Activated T-cell treated with anti-CD3 and anti-CD28 coated beads, Interleukin-2, amount 50 U/mL, for 24 hours (primary cell): ENCODE data around the gene CCNYL1.
"Not testable (repeated sequence)": the region's sequence is repeated elsewhere in the genome, so short reads cannot be mapped to it uniquely, and the experiment has no call there.

Source experiments
- DNase-seq: peaks from one replicate; pipeline ENCODE4 v3.0.0-alpha.2; 2020
- H3K27ac Mint-ChIP-seq: 2 replicates; pipeline ENCODE4 v1.8.0; 2020; ENCODE audit warnings: mild to moderate bottlenecking, mixed read lengths
- H3K27me3 Mint-ChIP-seq: 2 replicates; pipeline ENCODE4 v1.8.0; 2020; ENCODE audit warnings: mixed read lengths
- H3K36me3 Mint-ChIP-seq: 2 replicates; pipeline ENCODE4 v1.8.0; 2020; ENCODE audit warnings: low read depth, mixed read lengths
- H3K4me1 Mint-ChIP-seq: 2 replicates; pipeline ENCODE4 v1.8.0; 2020; ENCODE audit warnings: low read depth, mixed read lengths
- H3K4me3 Mint-ChIP-seq: 2 replicates; pipeline ENCODE4 v1.8.0; 2020; ENCODE audit warnings: mild to moderate bottlenecking, moderate library complexity, mixed read lengths
- H3K9me3 Mint-ChIP-seq: 2 replicates; pipeline ENCODE4 v1.8.0; 2020; ENCODE audit warnings: mixed read lengths

CCNYL1 gene

DNA sequence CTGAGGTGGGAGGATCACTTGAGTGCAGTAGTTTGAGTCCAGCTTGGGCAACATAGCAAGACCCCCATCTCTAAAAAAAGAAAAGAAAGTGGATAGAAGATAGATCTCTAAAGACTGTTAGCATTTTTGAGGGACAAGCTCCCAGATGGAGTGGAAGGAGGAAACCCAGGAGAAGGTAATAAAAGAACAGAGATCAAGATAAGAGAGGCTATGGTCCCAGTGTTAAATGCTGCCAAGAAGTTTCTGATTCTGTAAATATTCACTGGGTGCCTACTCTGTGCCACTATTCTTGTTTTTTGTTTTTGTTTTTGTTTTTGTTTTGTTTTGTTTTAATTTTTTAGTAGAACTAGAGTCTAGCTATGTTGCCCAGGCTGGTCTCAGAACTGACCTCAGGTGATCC is 32.1 kb downstream of the CCNYL1 start:
- H3K27me3 Mint-ChIP-seq = no peaks in the 10 kb centered on the region

DNA sequence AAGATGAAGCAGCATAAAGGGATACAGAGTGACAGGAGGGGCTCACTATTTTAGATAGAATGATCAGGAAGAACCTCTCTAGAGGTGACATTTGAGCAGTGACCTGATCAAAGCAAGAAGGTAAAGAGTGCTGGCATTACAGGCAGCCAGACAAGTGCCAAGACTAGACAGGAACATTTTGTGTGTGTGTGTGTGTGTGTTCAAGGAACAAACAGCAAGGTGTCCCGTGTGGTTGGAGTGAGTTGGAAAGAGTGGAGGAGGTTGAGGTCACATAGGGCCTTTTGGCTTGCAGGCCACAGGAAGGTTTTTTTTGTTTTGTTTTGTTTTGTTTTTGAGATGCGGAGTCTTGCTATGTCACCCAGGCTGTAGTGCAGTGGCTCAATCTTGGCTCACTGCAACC is 32.6 kb downstream of the CCNYL1 start:
- peaks cover 25% of the 10 kb centered on the region for H3K36me3 Mint-ChIP-seq
- no peaks in the 10 kb centered on the region for H3K9me3 Mint-ChIP-seq
- DNase-seq = no peak
- H3K27ac Mint-ChIP-seq = no peak overlapping the region
- H3K27me3 Mint-ChIP-seq = no peaks in the 10 kb centered on the region
- H3K4me3 Mint-ChIP-seq = no peak overlapping the region
- no peaks in the 10 kb centered on the region for H3K4me1 Mint-ChIP-seq

More for the DNA sequence above, 32.1 kb downstream of the CCNYL1 start:
- no peak for DNase-seq
- Mint-ChIP-seq H3K9me3 (no peaks in the 10 kb centered on the region), H3K36me3 (peaks cover 26% of the 10 kb centered on the region), H3K4me3 (no peak overlapping the region), H3K27ac (no peak overlapping the region), H3K4me1 (no peaks in the 10 kb centered on the region)

DNA sequence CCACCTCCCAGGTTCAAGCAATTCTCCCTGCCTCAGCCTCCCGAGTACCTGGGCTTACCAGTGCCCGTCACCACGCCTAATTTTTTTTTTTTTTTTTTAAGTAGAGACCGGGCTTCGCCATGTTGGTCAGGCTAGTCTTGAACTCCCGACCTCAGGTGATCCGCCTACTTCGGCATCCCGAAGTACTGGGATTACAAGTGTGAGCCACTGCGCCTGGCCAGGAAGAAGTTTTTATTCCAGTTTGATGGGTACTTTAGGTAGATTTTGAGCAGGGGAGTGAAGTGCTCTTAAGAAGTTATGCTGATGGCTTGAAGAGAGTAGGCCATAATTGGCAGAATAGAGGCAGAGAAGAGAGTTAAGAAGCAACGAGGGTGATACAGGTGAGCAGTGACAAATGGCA is 33.0 kb downstream of the CCNYL1 start:
- no peaks in the 10 kb centered on the region for H3K9me3 Mint-ChIP-seq
- peaks cover 25% of the 10 kb centered on the region for H3K36me3 Mint-ChIP-seq
- no peaks in the 10 kb centered on the region for H3K27me3 Mint-ChIP-seq
- H3K27ac Mint-ChIP-seq = no peak overlapping the region
- no peak for DNase-seq
- H3K4me3 Mint-ChIP-seq = no peak overlapping the region
- H3K4me1 Mint-ChIP-seq = no peaks in the 10 kb centered on the region

DNA sequence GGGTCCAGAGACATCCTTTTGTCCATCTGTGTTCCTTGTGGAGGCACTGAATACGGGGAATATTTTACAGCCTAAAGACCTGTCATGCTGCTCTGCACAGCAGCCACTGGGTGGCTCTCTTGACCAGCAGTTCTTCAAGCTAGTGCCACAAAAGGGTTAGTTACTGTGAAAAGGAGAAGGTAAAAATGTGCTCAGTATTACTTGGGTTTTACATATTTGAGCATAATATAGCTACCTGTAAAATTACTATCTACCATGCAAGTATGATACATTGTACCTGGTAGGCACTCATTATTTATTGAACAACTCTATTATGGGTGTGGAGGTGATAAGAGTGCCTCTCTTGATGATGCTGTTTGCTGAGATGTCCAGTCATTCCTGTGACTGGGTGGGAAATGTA is 34.7 kb downstream of the CCNYL1 start:
- H3K9me3 Mint-ChIP-seq = no peaks in the 10 kb centered on the region
- DNase-seq = no peak
- H3K27me3 Mint-ChIP-seq = no peaks in the 10 kb centered on the region
- H3K4me3 Mint-ChIP-seq = no peak overlapping the region
- H3K36me3 Mint-ChIP-seq = peaks cover 27% of the 10 kb centered on the region
- H3K4me1 Mint-ChIP-seq = no peaks in the 10 kb centered on the region
- H3K27ac Mint-ChIP-seq = no peak overlapping the region

DNA sequence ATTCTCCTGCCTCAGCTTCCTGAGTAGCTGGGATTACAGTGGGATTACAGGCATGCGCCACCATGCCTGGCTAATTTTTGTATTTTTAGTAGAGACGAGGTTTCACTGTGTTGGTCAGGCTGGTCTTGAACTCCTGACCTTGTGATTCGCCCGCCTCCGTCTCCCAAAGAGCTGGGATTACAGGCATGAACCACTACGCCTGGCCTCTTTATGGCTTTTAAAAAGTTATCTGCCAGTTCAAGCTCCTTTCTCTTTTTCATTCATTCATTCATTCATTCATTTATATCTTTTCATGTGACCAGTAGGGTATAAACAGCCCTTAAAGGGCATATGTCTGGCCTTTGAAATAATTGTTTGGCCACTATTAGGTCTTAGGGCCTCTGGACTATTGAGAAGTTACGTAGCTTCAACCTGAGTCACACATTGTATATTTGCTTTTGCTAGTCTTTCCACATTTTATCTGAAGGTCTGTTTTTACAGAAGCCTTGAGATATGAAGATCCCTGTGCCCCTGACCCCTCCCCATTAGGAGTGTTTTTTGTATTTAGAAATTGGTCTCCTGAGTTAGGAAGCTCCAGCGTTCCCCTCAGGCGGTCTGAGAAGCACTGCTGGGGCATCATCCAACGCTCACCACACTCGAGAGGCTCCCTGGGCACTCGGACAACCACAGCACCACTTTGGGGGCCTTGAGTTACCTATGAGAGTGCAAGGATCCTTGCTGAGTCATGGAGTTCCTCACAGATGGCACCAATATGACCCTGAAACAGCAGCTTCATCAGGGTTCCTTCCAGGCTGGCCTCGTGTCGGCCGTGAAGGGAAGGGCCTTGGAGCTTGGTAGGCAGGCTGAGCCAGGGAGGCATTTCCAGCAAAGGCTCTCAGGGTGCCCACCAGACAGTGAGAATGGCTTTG is 36.5 kb downstream of the CCNYL1 start:
- no peaks in the 10 kb centered on the region for H3K4me1 Mint-ChIP-seq
- no peak overlapping the region for H3K27ac Mint-ChIP-seq
- H3K4me3 Mint-ChIP-seq = no peak overlapping the region
- H3K9me3 Mint-ChIP-seq = no peaks in the 10 kb centered on the region
- DNase-seq = no peak
- peaks cover 25% of the 10 kb centered on the region for H3K36me3 Mint-ChIP-seq
- no peaks in the 10 kb centered on the region for H3K27me3 Mint-ChIP-seq

DNA sequence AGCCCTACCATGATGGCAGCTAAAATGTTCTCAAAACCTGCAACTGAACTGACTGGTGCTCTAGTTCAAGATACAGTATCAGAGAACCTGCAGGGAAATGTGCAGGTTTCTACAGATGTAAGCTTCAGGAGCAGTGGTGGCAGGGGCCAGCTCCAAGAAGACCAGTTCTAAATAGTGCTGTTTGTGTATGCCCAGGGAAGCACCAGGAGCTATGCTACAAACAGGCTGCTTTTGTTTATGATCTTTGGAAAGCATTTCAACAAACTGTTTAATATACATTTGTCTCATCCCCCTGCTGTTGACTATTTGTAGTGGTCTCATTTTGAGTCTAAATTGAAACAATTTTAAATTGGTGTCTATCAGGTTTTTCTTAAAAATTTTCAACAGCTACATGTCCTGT is 37.6 kb downstream of the CCNYL1 start:
- no peak overlapping the region for H3K27ac Mint-ChIP-seq
- no peaks in the 10 kb centered on the region for H3K9me3 Mint-ChIP-seq
- H3K4me3 Mint-ChIP-seq = no peak overlapping the region
- DNase-seq = no peak
- peaks cover 29% of the 10 kb centered on the region for H3K36me3 Mint-ChIP-seq
- no peaks in the 10 kb centered on the region for H3K27me3 Mint-ChIP-seq
- H3K4me1 Mint-ChIP-seq = no peaks in the 10 kb centered on the region

DNA sequence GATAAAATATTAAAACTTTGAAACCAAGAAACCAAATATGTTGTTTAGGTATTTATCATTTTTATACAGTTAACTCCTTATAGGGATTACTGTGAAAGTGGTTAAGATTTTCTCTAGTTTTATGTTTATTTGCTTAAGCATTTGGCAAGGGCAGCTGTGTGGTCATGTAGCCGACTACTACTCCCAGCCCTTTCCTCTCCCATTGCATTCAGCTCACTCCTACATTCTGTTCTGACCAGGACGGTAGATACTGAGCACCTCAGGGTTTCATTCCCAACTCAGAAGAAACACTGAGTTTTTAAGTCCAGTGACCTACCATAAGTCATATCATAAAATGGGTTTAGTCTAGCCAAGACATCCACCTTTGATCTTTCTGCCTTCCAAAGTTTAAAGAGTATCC is 38.4 kb downstream of the CCNYL1 start:
- no peak overlapping the region for H3K4me3 Mint-ChIP-seq
- DNase-seq = no peak
- no peaks in the 10 kb centered on the region for H3K9me3 Mint-ChIP-seq
- H3K27ac Mint-ChIP-seq = no peak overlapping the region
- H3K27me3 Mint-ChIP-seq = no peaks in the 10 kb centered on the region
- peaks cover 29% of the 10 kb centered on the region for H3K36me3 Mint-ChIP-seq
- H3K4me1 Mint-ChIP-seq = no peaks in the 10 kb centered on the region

DNA sequence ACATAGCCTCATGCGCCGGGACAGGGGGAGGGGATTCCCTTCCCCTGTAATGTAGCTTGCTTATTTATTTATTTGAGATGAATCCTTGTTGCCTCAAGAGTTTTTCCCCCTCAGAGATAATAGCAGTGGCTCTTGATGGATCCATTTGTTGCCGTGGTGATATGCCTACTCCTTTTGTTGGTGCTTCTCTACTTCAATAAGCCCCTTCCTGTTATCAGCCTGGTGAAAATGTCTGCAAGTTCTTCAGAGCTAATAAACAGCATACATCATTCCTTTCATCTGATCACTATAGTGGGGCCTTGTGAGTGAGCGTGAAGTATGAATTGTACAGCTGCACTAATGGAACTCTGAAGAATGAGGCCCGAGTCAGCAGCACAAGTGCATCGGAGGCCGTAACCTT is 38.9 kb downstream of the CCNYL1 start:
- H3K27me3 Mint-ChIP-seq = no peaks in the 10 kb centered on the region
- no peak overlapping the region for H3K27ac Mint-ChIP-seq
- peaks cover 29% of the 10 kb centered on the region for H3K36me3 Mint-ChIP-seq
- H3K4me1 Mint-ChIP-seq = no peaks in the 10 kb centered on the region
- H3K4me3 Mint-ChIP-seq = no peak overlapping the region
- H3K9me3 Mint-ChIP-seq = no peaks in the 10 kb centered on the region
- no peak for DNase-seq

DNA sequence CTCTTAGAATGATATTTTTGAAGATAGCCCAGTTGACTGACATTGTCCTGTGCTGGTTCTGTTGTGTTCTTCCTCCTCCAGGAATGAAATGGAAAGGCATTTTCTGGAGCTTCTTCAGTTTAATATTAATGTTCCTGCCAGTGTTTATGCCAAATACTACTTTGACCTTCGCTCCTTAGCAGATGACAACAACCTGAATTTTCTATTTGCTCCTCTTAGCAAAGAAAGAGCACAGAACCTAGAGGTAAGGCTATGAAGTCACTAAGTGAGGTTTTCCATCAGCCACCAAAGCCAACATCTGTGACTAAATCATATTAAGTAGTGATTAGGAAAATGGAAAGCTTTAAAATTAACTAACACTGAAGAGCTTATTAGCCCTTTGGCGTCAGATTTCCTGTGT is 39.4 kb downstream of the CCNYL1 start:
- Mint-ChIP-seq H3K27me3 (no peaks in the 10 kb centered on the region), H3K4me3 (no peak overlapping the region), H3K4me1 (no peaks in the 10 kb centered on the region), H3K36me3 (peaks cover 29% of the 10 kb centered on the region), H3K27ac (no peak overlapping the region), H3K9me3 (no peaks in the 10 kb centered on the region)
- DNase-seq = no peak

DNA sequence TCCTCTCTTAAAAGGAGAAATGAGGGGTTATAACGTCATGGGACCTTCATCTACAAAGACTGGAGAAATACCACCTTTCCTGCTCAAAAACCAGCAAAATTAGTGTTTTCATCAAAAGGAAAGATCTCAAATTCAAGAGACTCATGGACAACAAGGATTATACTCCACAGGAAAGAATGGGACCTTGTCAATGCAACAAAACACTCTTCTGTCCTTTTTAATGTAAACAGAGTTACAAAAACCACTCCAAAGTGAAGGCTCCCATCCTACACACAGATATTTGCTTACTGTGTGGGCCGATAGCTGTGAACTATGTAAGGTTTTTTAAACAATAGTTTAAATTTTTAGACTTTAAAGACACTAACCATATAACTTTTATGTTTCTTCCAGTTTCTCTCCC is 42.2 kb downstream of the CCNYL1 start:
- not testable (repeated sequence) for H3K4me1 Mint-ChIP-seq, H3K4me3 Mint-ChIP-seq, H3K27me3 Mint-ChIP-seq, DNase-seq, H3K27ac Mint-ChIP-seq, H3K9me3 Mint-ChIP-seq
- H3K36me3 Mint-ChIP-seq = peaks cover 20% of the 10 kb centered on the region

DNA sequence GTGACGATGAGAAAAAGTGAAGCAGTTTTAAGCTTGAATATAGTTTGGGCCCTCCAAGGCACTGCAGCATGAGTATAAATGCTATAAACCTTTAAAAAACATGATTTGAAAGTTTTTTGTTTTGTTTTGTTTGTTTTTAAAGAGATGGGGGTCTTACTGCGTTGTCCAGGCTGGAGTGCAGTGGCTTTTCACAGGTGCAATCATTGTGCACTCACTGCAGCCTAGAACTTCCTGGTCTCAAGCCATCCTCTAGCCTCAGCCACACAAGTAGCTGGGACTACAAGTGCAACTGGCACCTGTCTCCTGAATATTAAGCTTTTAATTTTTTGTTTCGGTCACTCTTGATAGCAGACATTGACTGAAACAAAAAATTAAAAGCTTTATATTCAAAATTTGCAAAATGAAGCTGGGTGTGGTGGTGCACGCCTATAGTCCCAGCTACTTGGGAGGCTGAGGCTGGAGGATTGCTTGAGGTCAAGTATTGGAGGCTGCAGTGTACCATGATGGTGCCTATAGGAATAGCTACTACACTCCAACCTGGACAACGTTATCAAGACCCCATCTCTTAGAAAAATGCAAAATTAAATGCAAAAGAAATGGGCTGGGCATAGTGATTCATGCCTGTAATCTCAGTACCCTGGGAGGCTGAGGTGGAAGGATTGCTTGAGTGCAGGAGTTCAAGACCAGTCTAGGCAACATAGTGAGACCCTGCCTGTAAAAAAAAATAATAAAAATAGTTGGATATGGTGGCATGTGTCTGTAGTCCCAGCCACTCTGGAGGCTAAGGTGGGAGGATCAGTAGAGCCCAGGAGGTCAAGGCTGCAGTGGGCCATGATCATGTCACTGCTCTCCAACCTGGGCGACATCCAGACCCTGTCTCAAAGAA is 43.3 kb downstream of the CCNYL1 start:
- H3K9me3 Mint-ChIP-seq = no peaks in the 10 kb centered on the region
- DNase-seq = no peak
- H3K36me3 Mint-ChIP-seq = peaks cover 20% of the 10 kb centered on the region
- no peaks in the 10 kb centered on the region for H3K27me3 Mint-ChIP-seq
- H3K4me1 Mint-ChIP-seq = no peaks in the 10 kb centered on the region
- no peak overlapping the region for H3K27ac Mint-ChIP-seq
- H3K4me3 Mint-ChIP-seq = no peak overlapping the region

DNA sequence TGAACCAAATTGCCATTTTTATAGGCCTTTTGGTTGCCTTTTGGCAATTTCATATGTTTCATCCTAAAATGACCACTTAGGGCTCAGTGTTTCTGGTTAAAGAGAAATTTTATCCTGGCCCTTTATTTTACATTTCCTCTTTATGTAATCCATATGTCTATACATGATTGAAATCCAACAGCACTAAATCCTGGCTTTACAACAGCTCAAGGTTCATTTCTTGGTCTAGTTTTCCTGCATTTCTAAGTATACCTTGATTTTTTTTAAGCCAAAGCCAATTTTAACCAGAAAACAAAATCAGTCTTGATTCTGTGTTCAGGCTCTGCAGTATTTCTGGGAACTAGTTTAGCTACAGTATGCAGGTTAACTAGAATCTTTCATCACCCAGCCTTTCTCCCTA is 46.6 kb downstream of the CCNYL1 start:
- Mint-ChIP-seq H3K27me3 (peaks cover 14% of the 10 kb centered on the region), H3K4me3 (no peak overlapping the region), H3K36me3 (peaks cover 4% of the 10 kb centered on the region), H3K27ac (no peak overlapping the region), H3K9me3 (no peaks in the 10 kb centered on the region), H3K4me1 (no peaks in the 10 kb centered on the region)
- DNase-seq = no peak

DNA sequence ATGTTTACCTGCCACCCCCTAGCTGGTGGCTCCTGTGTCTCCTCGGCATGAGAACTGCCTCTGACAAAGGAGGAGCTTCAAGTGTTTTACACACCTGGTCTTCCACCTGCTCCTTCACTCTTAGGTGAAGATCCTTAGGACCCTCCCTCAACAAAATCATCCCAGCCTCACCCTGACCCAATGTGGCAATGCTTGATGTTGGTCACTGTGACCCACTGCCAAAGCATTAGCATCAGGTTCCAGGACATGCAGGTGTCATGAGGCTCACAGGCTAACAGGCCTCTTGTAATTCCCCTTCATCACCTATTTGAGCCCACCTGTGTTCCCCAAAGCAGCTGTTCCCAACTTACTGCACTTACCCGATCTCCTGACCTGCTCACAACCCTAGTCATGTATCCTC is 48.5 kb downstream of the CCNYL1 start:
- Mint-ChIP-seq H3K27ac (no peak overlapping the region), H3K9me3 (no peaks in the 10 kb centered on the region), H3K4me3 (no peak overlapping the region), H3K36me3 (no peaks in the 10 kb centered on the region), H3K4me1 (no peaks in the 10 kb centered on the region), H3K27me3 (peaks cover 23% of the 10 kb centered on the region)
- DNase-seq = no peak

DNA sequence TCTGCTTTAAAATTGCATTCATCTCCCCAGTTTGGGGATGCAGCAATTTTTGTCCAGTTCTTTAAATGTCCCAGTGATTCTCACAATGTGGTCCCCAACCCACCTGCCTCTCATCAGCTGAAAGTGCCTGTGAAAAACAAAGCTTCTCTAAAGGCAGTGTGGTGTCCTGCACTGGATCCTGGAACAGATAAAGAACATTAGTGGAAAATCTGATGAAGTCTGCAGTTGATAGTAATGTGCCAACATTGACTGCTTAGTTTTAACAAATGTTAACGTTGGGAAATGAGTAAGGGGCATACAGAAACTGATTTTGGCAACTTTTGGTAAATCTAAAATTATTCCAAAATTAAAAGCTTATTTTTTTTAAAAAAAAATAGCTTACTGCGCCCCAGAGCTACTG is 49.0 kb downstream of the CCNYL1 start:
- Mint-ChIP-seq H3K4me3 (no peak overlapping the region), H3K27ac (no peak overlapping the region), H3K36me3 (no peaks in the 10 kb centered on the region), H3K9me3 (no peaks in the 10 kb centered on the region), H3K27me3 (peaks cover 29% of the 10 kb centered on the region), H3K4me1 (no peaks in the 10 kb centered on the region)
- no peak for DNase-seq

DNA sequence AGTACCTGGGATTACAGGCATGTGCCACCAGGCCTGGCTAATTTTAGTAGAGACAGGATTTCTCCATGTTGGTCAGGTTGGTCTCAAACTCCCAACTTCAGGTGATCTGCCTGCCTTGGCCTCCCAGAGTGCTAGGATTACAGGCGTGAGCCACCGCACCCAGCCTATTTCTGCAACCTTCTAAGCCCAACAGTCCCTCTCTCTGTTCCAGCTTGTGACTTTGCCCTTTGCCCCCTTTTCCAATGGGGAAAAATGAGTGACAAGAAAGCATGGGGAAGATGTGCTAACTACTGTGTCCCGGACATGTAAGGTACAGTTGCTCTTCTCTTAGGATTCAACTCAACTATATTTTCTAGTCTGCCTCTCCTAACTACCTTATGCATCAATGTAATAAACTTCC is 50.0 kb downstream of the CCNYL1 start:
- DNase-seq, H3K27ac Mint-ChIP-seq, H3K36me3 Mint-ChIP-seq, H3K9me3 Mint-ChIP-seq, H3K4me3 Mint-ChIP-seq, H3K4me1 Mint-ChIP-seq: not testable (repeated sequence)
- H3K27me3 Mint-ChIP-seq = peaks cover 36% of the 10 kb centered on the region
